ENCODE results near the gene PRIM2. TPM values are rescaled to one million over a fixed set of nuclear protein-coding genes. Genes with fewer than 3 reads are reported as not detected.

The PRIM2 gene
- total and polyA plus RNA-seq, 2 of the 4 experiments (the other 2 are of a cell fraction) = 11.8 to 37.5 TPM

GRCh38 chr6:57278570-57278969 is 38.9 kb upstream of the PRIM2 start:
- H2BK15ac ChIP-seq (ENCODE audit: low read depth, low read length) = no peak overlapping the region; the same call in 2 of the 3 replicates
- no TSS peak for BruUV-seq (replicated peaks)
- intact Hi-C loops (cut with micrococcal nuclease) (no loop called here), dilution Hi-C loops (cut with HindIII; ENCODE audit: low sequenced_read_pairs, unreplicated experiment) (no loop called here), in situ Hi-C loops (cut with MboI; ENCODE audit: low sequenced_read_pairs) (no loop called here)
- H4K91ac ChIP-seq (ENCODE audit: insufficient read depth, low read depth, low read length) = no peak overlapping the region
- H3K27me3 ChIP-seq (ENCODE audit: control insufficient read depth, insufficient read depth, low read length) = no peaks in the 10 kb centered on the region
- H2BK5ac ChIP-seq (ENCODE audit: low read depth, low read length, poor library complexity, severe bottlenecking) = no peak overlapping the region
- no peak overlapping the region for H3K18ac ChIP-seq (ENCODE audit: low read depth, low read length)
- no peak overlapping the region for H3K14ac ChIP-seq (replicated peaks; ENCODE audit: low read depth, low read length)
- H3K9me3 ChIP-seq (ENCODE audit: control insufficient read depth, insufficient read depth, low read length) = peaks cover 2% of the 10 kb centered on the region; the same call in 1 of the 2 replicates
- no peaks in the 10 kb centered on the region for H3K79me1 ChIP-seq (ENCODE audit: low read depth in 1 of 2, low read length in 2 of 2)
- H2AK5ac ChIP-seq (ENCODE audit: low read depth, low read length) = no peak overlapping the region
- ATAC-seq (ENCODE audit: low read depth) = no peak
- no peaks in the 10 kb centered on the region for H4K20me1 ChIP-seq (ENCODE audit: insufficient read depth, low read length)
- H3K9ac ChIP-seq (ENCODE audit: low read depth, low read length) = no peak overlapping the region
- no peak for DNase-seq
- H2BK120ac ChIP-seq (ENCODE audit: low read depth, low read length) = no peak overlapping the region
- H3K27ac ChIP-seq (ENCODE audit: insufficient read depth, low read length) = no peak overlapping the region
- no peaks in the 10 kb centered on the region for H3K9me1 ChIP-seq (ENCODE audit: insufficient read depth, low read length)
- no peak overlapping the region for H3K4ac ChIP-seq (ENCODE audit: low read depth, low read length)
- H4K5ac ChIP-seq (ENCODE audit: low read depth, low read length) = no peak overlapping the region
- no CpG with 5 or more reads among the region's 2 CpGs for WGBS, 2 experiments (ENCODE audit: extremely low coverage in 2 of 2, insufficient read length in 1 of 2)
- no peak overlapping the region for H3K4me2 ChIP-seq (ENCODE audit: low read depth, low read length)
- H2BK20ac ChIP-seq (ENCODE audit: low read depth, low read length) = no peak overlapping the region
- H3K4me3 ChIP-seq (ENCODE audit: insufficient read depth, low read depth, low read length) = no peak overlapping the region
- TF ChIP-seq, protein P1, sequence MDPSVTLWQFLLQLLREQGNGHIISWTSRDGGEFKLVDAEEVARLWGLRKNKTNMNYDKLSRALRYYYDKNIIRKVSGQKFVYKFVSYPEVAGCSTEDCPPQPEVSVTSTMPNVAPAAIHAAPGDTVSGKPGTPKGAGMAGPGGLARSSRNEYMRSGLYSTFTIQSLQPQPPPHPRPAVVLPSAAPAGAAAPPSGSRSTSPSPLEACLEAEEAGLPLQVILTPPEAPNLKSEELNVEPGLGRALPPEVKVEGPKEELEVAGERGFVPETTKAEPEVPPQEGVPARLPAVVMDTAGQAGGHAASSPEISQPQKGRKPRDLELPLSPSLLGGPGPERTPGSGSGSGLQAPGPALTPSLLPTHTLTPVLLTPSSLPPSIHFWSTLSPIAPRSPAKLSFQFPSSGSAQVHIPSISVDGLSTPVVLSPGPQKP (IDR thresholded peaks at IDR 0.05; ENCODE audit: borderline replicate concordance, low read depth, low read length) = no peak
- TF ChIP-seq USF2 (IDR thresholded peaks at IDR 0.05; ENCODE audit: low read depth, low read length) = no peak
- no peak for TF ChIP-seq CHD1 (IDR thresholded peaks at IDR 0.05; ENCODE audit: low read depth, low read length)
- no peak for TF ChIP-seq POLR2A (IDR thresholded peaks at IDR 0.05; ENCODE audit: low read depth, low read length)
- no peak for TF ChIP-seq RFX5 (IDR thresholded peaks at IDR 0.05; ENCODE audit: low read depth, low read length)
- no peak for TF ChIP-seq MAFK (IDR thresholded peaks at IDR 0.05; ENCODE audit: low read depth, low read length)
- TF ChIP-seq BHLHE40 (IDR thresholded peaks at IDR 0.05; ENCODE audit: low read depth, low read length) = no peak
- H3K23ac ChIP-seq (ENCODE audit: low read depth, low read length) = no peak overlapping the region
- H2AK9ac ChIP-seq (replicated peaks; ENCODE audit: low read depth, low read length, poor library complexity) = no peak overlapping the region
- no peak overlapping the region for H4K8ac ChIP-seq (ENCODE audit: low read depth in 2 of 2, low read length in 2 of 2)
- H2AFZ ChIP-seq (replicated peaks; ENCODE audit: low read length, poor library complexity) = no peak overlapping the region
- H3K36me3 ChIP-seq (ENCODE audit: control insufficient read depth, insufficient read depth, low read length) = no peaks in the 10 kb centered on the region
- H3K56ac ChIP-seq (ENCODE audit: extremely low read depth, insufficient read depth, low read length) = no peak overlapping the region
- ChIA-PET CTCF (interaction anchor here (0.7 to 0.8 kb wide), 2 partner anchors 11 to 18 kb away, joined by 3 to 6 read pairs; no protein-coding TSS in a partner anchor), POLR2A (ENCODE audit: unreplicated experiment) (no interaction called here)
- peaks cover 4% of the 10 kb centered on the region; the same call in 1 of the 2 replicates for H3K4me1 ChIP-seq (ENCODE audit: control insufficient read depth, insufficient read depth, low read length)

All from IMR-90 (cell line).